ENCODE data around the gene CEP295NL. TPM values are rescaled to one million over a fixed set of nuclear protein-coding genes. Genes with fewer than 3 reads are reported as not detected.

CEP295NL gene
- polyA plus RNA-seq, 5 donors, result 0.18 to 0.50 (median 0.29) TPM

Other genes with a start within 250 kb of the CEP295NL start
- 10 to 100 TPM; 36.4 to 45.8 (median 38.8) TPM for gene CYTH1, start 120.9 kb downstream of the CEP295NL start, polyA plus RNA-seq (ENCODE audit: insufficient read depth in 1 of 5, insufficient read length in 5 of 5, low replicate concordance in 1 of 5)
- 10 to 100 TPM; 32.6 to 55.3 (median 43.6) TPM for gene USP36, start 62.4 kb downstream of the CEP295NL start, polyA plus RNA-seq (ENCODE audit: insufficient read depth in 1 of 5, insufficient read length in 5 of 5, low replicate concordance in 1 of 5)
- gene TIMP2, start 22.2 kb upstream of the CEP295NL start, polyA plus RNA-seq (ENCODE audit: insufficient read depth in 1 of 5, insufficient read length in 5 of 5, low replicate concordance in 1 of 5), result 100 to 1,000 TPM; 154 to 188 (median 170) TPM
- 100 to 1,000 TPM; 124 to 224 (median 169) TPM for gene LGALS3BP, start 76.7 kb upstream of the CEP295NL start, polyA plus RNA-seq (ENCODE audit: insufficient read depth in 1 of 5, insufficient read length in 5 of 5, low replicate concordance in 1 of 5)
- gene CANT1, start 106.6 kb upstream of the CEP295NL start, polyA plus RNA-seq (ENCODE audit: insufficient read depth in 1 of 5, insufficient read length in 5 of 5, low replicate concordance in 1 of 5), result 10 to 100 TPM; 36.8 to 45.5 (median 42.3) TPM
- 1 to 10 TPM; 1.5 to 2.7 (median 2.2) TPM for gene C1QTNF1, start 121.0 kb upstream of the CEP295NL start, polyA plus RNA-seq (ENCODE audit: insufficient read depth in 1 of 5, insufficient read length in 5 of 5, low replicate concordance in 1 of 5)
- gene ENGASE, start 171.6 kb upstream of the CEP295NL start, polyA plus RNA-seq (ENCODE audit: insufficient read depth in 1 of 5, insufficient read length in 5 of 5, low replicate concordance in 1 of 5), result 10 to 100 TPM; 21.1 to 41.6 (median 31.5) TPM

Measured in right lung (tissue), 5 donors.